Right renal cortex interstitium (tissue), 3 donors: ENCODE data around the gene TBCK. TPM values are rescaled to one million over a fixed set of nuclear protein-coding genes. Genes with fewer than 3 reads are reported as not detected.
"Not testable (repeated sequence)": the region's sequence is repeated elsewhere in the genome, so short reads cannot be mapped to it uniquely, and the experiment has no call there.

ENCODE experiments used
- DNase-seq, 3 donors: peaks; one replicate each; pipeline ENCODE4 v3.0.0-alpha.2; 2013; ENCODE audit warnings: low read depth in 3 of 3, low spot score in 2 of 3
- polyA plus RNA-seq, 3 donors: library from polyadenylated mRNA; unstranded; fragments of 120-200 nt; gene quantifications; one replicate each; pipeline ENCODE4 v1.2.1, GENCODE V29; 2013; ENCODE audit not compliant: insufficient read length in 3 of 3

Gene TBCK
- polyA plus RNA-seq, 3 donors, result 56.0 to 63.6 (median 58.7) TPM

DNA sequence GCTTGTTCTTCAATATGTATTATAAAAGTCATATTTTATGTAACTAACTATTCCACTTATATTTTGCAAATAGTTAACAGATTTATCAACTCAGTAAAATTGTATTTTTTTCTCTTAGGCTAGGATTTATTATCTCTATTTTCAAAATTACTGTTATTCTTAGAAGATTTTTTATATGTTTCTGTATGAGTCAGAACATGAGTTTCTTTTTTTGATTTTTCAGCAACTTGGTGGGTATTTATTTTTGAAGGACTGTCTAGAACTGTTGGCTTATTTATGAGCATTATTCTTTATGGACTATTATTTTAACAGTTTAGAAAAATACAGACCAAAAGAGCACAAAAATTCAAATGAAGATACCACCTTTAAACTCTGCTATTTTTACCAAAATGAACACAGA, 7.1 kb upstream of the TBCK start:
- no peak for DNase-seq

GRCh38 chr4:106321814-106322213, 5.8 kb upstream of the TBCK start:
- DNase-seq, result not testable (repeated sequence)

DNA sequence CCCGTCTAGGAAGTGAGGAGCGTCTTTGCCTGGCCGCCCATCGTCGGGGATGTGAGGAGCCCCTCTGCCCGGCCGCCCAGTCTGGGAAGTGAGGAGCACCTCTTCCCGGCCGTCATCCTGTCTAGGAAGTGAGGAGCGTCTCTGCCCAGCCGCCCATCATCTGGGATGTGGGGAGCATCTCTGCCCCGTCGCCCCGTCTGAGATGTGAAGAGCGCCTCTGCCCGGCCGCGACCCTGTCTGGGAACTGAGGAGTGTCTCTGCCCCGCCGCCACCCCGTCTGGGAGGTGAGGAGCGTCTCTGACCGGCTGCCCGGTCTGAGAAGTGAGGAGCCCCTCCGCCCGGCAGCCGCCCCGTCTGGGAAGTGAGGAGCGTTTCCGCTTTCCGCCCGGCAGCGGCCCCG, 5.2 kb upstream of the TBCK start:
- not testable (repeated sequence) for DNase-seq

GRCh38 chr4:106320235-106320634, 4.2 kb upstream of the TBCK start:
- DNase-seq, result no peak

GRCh38 chr4:106318511-106318910, 2.5 kb upstream of the TBCK start:
- DNase-seq, result no peak

- no peak for DNase-seq
Measured at GRCh38 chr4:106317815-106318214, 1.8 kb upstream of the TBCK start.

DNA sequence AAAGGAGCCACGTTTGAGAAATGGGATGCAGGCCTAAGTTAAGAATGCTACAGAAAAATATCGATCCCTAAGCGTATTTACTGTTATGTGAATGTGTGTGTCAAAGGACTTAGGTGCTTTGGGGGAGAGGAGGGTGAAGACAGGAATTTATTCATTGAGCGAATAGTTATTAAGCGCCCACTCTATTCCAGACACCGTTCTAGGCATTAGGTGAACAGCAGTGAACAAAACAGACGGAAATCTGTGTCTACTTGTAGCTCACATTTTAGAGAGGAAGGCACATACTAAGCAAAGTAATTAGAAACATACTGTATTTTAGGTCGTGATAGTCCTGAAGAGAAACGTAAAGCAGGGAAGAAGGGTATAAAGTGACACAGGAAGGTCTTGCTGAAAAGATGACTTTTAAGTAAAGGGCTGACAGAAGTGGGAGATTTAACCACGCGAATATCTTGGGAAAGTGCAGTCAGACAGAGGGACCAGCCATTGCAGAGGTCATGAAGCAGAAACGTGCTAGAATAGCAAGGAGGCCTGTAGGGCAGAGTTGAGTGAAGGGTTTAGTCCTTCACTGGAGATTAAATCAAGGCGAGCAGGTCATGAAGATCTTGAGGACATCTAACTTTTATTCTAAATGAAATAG, 882 bp upstream of the TBCK start:
- DNase-seq, result peak in 2 of 3 donors; percentile 15 to 19

- DNase-seq, result peak; percentile 16 to 25 (median 21)
Measured at GRCh38 chr4:106315476-106315967, 487 bp downstream of the TBCK start.

DNA sequence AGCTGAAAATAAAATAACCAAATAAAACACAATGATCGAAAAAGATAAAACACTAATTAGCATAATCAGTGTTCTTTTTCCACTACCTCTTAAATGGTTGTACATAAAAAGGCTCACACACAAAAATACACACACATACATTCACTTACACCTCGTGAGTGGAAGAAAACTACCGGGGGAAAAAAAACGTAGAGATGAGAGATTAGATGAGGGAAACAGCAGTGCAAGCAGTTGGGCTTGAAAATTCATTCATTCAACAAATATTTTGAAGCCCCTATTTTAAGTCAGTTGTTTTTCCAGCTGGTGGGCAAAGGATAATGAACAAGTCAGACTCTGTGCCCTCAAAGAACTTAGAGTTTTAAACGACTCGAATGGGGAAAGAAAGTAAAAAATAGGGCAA, 1.0 kb downstream of the TBCK start:
- DNase-seq, result no peak

DNA sequence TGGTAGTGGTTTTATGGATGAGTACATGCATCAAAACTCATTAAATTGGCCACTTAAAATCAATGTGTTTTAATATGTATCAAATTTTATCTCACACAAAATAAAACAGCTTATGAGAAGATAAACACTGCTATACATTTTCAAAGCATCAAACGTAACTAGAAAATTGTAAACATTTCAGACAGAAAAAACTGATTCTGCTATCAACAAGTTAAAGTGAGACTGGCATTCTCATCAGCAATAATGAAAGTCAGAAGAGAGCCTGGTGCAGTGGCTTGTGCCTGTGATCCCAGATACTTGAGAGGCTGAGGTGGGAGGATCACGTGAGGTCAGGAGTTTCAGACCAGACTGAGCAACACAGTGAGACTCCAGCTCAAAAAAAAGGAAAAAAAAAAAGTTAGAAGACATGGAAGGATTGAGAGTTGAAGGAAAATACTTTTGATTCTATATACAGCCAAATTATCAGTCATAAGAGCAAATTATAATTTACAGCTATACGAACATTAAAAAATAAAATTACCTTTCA, 2.9 kb downstream of the TBCK start:
- no peak for DNase-seq

GRCh38 chr4:106312377-106312776, 3.6 kb downstream of the TBCK start:
- DNase-seq, result no peak

- DNase-seq, result no peak
Measured at GRCh38 chr4:106306561-106306960, 9.4 kb downstream of the TBCK start.

DNA sequence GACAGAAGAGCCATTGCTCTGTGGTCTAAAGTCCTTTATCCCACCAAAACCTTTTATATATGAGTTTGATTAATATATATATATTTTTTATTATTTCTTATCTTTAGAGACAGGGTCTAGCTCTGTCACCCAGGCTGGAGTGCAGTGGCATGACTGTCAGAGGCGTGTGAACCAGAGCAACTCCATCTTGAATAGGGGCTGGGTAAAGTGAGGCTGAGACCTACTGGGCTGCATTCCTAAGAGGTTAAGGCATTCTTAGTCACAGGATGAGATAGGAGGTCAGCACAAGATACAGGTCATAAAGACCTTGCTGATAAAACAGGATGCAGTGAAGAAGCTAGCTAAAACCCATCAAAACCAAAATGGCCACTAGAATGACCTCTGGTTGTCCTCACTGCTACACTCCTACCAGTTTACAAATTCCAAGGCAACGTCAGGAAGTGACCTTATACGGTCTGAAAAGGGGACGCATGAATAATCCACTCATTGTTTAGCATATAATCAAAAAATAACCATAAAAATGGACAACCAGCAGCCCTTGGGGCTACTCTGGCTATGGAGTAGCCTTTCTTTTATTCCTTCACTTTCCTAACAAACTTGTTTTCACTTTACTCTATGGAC, 10.5 kb downstream of the TBCK start:
- DNase-seq, result no peak

GRCh38 chr4:106304632-106305031, 11.4 kb downstream of the TBCK start:
- DNase-seq, result no peak

- DNase-seq, result no peak
Measured at GRCh38 chr4:106303548-106304281, 12.3 kb downstream of the TBCK start.

GRCh38 chr4:106302062-106302438, 14.0 kb downstream of the TBCK start:
- no peak for DNase-seq

DNA sequence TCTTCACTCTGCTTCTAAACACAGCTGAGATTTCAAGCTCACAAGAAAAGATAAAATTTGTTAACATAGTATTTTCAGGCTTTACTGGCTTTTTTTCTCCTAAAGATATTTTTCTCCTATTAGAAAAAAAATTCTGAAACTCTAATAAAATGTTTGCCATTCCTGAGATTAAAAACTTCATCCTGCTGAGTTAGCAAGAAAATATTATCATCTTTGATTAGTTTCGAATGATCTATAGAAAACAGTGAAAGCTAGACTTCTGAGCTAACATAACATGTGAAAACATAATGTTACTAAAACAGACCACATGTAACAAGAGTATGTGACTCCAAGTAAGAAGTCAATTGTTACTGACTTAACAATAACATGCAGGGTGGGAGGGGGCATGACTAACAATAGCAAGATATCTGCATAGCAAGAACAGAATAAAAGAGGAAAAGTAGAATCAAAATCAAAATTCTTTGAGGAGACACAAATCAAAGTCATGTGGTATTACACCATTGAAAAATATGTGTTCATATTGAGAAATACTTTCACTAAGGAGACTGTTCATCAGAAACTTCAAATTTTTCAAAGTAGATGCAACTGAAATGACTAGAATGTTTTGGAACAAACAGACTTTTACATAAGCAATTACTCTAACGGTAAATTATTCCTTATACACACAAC, 14.5 kb downstream of the TBCK start:
- DNase-seq, result no peak

GRCh38 chr4:106299977-106300376, 16.0 kb downstream of the TBCK start:
- DNase-seq, result no peak

DNA sequence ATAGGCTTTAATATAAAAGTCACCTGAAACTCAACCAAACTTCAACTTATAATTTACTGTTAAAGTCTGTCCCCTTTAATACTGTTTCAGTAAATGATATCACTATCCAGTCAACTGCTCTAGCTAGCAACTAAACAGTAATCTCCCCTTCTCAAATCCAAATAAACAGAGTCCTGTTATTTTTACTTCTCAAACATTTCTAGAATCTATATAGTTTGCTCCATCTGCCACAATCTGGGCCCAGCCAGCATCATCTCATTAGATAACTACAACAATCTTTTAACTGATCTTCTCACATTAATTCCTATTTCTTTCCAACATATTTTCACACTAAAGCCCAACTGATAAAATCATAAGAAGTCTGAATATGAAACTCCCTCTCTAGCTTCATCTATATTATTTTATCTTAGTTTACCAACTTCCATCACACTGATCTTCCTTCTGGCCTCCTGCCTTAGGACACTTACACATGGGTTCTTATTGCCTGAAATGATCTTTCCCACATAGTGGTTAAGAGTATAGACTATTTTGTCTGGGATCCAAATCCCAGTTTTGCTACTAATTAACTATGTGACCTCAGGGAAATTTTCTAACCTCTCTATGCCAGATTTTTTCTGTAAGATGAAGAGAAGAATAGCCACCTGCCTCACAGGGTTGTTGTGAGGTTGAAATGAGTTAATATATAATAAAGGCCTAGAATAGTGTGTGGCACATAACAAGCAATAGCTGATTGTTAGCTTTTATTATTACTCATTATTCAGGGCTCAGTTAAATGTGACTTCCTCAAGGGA, 18.6 kb downstream of the TBCK start:
- no peak for DNase-seq

DNA sequence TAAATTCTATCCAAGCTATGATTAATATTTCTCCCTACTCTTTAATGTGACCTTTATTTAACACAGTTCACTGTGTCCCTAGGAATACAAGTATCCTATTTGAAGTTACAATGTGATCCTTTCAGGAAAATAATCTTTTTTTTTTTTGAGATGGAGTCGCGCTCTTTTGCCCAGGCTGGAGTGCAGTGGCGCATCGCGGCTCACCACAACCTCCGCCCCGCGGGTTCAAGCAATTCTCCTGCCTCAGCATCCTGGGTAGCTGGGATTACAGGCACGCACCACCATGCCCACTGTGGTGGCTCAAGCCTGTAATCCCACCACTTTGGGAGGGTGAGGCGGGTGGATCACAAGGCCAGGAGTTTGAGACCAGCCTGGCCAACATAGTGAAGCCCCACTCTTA, 21.9 kb downstream of the TBCK start:
- no peak for DNase-seq
